Endothelial cell of umbilical vein (primary cell): Measurements from ENCODE around the gene KANK3.
"Not testable (repeated sequence)": the region's sequence is repeated elsewhere in the genome, so short reads cannot be mapped to it uniquely, and the experiment has no call there.

Source experiments
- EZH2 ChIP-seq: IDR thresholded peaks from 2 replicates; pipeline ENCODE4 v1.6.1; 2012; ENCODE audit warnings: borderline replicate concordance, low read depth, mild to moderate bottlenecking, moderate library complexity, low read length, inconsistent platforms; ENCODE audit not compliant: severe bottlenecking
- GATA2 ChIP-seq: IDR thresholded peaks from 2 replicates; pipeline ENCODE4 v1.7.0; 2011; ENCODE audit warnings: low read depth, mild to moderate bottlenecking, moderate library complexity, mixed read lengths, low read length; ENCODE audit not compliant: insufficient read length, insufficient read depth
- MYC ChIP-seq: IDR thresholded peaks from one replicate; pipeline ENCODE4 v1.6.1; 2011; ENCODE audit warnings: mild to moderate bottlenecking, low read depth, low read length
- POLR2A ChIP-seq: IDR thresholded peaks from 2 replicates; pipeline ENCODE4 v1.6.1; 2012; ENCODE audit warnings: low read depth, mild to moderate bottlenecking, control low read depth, low read length
- POLR2AphosphoS5 ChIP-seq: IDR thresholded peaks from 2 replicates; pipeline ENCODE4 v1.6.1; 2012; ENCODE audit warnings: low read depth, mild to moderate bottlenecking, control low read depth, low read length, moderate library complexity; ENCODE audit not compliant: insufficient read depth
- TF ChIP-seq, protein P1 (sequence below), 2 donors: IDR thresholded peaks; 1 replicate in 1 of 2; 2 replicates in 1 of 2; pipeline ENCODE4 v1.5.1; 2011; ENCODE audit warnings: low read length in 2 of 2, mild to moderate bottlenecking in 2 of 2, moderate library complexity in 2 of 2, control low read depth in 1 of 2, inconsistent platforms in 1 of 2, low read depth in 1 of 2; ENCODE audit not compliant: insufficient read depth in 1 of 2; ENCODE audit errors: extremely low read depth in 1 of 2
- TF ChIP-seq, protein P2 (sequence below): IDR thresholded peaks from 2 replicates; pipeline ENCODE4 v1.6.1; 2011; ENCODE audit not compliant: insufficient read depth, insufficient read length

DNA sequence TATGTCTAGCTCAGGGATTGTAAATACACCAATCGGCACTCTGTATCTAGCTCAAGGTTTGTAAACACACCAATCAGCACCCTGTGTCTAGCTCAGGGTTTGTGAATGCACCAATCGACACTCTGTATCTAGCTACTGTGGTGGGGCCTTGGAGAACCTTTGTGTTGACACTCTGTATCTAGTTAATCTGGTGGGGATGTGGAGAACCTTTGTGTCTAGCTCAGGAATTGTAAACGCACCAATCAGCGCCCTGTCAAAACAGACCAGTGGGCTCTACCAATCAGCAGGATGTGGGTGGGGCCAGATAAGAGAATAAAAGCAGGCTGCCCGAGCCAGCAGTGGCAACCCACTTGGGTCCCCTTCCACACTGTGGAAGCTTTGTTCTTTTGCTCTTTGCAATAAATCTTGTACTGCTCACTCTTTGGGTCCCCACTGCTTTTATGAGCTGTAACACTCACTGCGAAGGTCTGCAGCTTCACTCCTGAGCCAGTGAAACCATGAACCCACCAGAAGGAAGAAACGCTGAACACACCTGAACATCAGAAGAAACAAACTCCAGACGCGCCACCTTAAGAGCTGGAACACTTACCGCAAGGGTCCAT is 33.4 kb upstream of the KANK3 start:
- TF ChIP-seq, protein P1, sequence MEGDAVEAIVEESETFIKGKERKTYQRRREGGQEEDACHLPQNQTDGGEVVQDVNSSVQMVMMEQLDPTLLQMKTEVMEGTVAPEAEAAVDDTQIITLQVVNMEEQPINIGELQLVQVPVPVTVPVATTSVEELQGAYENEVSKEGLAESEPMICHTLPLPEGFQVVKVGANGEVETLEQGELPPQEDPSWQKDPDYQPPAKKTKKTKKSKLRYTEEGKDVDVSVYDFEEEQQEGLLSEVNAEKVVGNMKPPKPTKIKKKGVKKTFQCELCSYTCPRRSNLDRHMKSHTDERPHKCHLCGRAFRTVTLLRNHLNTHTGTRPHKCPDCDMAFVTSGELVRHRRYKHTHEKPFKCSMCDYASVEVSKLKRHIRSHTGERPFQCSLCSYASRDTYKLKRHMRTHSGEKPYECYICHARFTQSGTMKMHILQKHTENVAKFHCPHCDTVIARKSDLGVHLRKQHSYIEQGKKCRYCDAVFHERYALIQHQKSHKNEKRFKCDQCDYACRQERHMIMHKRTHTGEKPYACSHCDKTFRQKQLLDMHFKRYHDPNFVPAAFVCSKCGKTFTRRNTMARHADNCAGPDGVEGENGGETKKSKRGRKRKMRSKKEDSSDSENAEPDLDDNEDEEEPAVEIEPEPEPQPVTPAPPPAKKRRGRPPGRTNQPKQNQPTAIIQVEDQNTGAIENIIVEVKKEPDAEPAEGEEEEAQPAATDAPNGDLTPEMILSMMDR (IDR thresholded peaks at IDR 0.05; ENCODE audit: extremely low read depth in 1 of 2, insufficient read depth in 1 of 2, low read depth in 1 of 2, low read length in 2 of 2), result not testable (repeated sequence)
- not testable (repeated sequence) for TF ChIP-seq POLR2AphosphoS5, EZH2, POLR2A, GATA2, MYC
- TF ChIP-seq, protein P2, sequence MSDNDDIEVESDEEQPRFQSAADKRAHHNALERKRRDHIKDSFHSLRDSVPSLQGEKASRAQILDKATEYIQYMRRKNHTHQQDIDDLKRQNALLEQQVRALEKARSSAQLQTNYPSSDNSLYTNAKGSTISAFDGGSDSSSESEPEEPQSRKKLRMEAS, result not testable (repeated sequence)
